ENCODE measurements around the gene ZNF524. TPM values are rescaled to one million over a fixed set of nuclear protein-coding genes. Genes with fewer than 3 reads are reported as not detected.

The ZNF524 gene
- total RNA-seq, 3 donors from 2014 or later (not counting 1 experiment from before 2014, with no cell fraction given): 9.2 to 12.6 (median 12.5) TPM

- no peak for DNase-seq
- H3K4me1 ChIP-seq (ENCODE audit: control insufficient read depth, insufficient read depth, low read length): peaks cover 8% of the 10 kb centered on the region
- H3K27ac Mint-ChIP-seq: no peak overlapping the region
- H3K36me3 Mint-ChIP-seq: no peaks in the 10 kb centered on the region
- H3K27me3 ChIP-seq (ENCODE audit: control insufficient read depth, insufficient read depth, low read length): no peaks in the 10 kb centered on the region
- intact Hi-C loops (cut with micrococcal nuclease): no loop called here
- no peak for ATAC-seq
- H3K27me3 Mint-ChIP-seq (ENCODE audit: low read depth in 2 of 2): peaks cover 0 to 12% of the 10 kb centered on the region in 2 donors
- no peaks in the 10 kb centered on the region for H3K9me3 Mint-ChIP-seq
- H3K4me3 ChIP-seq (ENCODE audit: low read length): no peak overlapping the region
- WGBS (ENCODE audit: insufficient coverage): 97% methylated on average over 73 of the region's 73 CpGs
- no peak overlapping the region for H3K27ac ChIP-seq (ENCODE audit: low read length)
- no peaks in the 10 kb centered on the region for H3K9me3 ChIP-seq (ENCODE audit: control insufficient read depth, insufficient read depth, low read length)
- H3K36me3 ChIP-seq (ENCODE audit: control insufficient read depth, insufficient read depth, low read length): peaks cover 5% of the 10 kb centered on the region
- H3K4me1 Mint-ChIP-seq: no peaks in the 10 kb centered on the region
- H3K4me3 Mint-ChIP-seq: no peak overlapping the region
- no peak for TF ChIP-seq CTCF (IDR thresholded peaks at IDR 0.05)
Observed at GRCh38 chr19:55592391-55593090, 7.5 kb upstream of the ZNF524 start.

- Histone ChIP-seq H3K36me3 (ENCODE audit: control insufficient read depth, insufficient read depth, low read length) (peaks cover 5% of the 10 kb centered on the region), H3K4me3 (ENCODE audit: low read length) (no peak overlapping the region), H3K27ac (ENCODE audit: low read length) (no peak overlapping the region), H3K4me1 (ENCODE audit: control insufficient read depth, insufficient read depth, low read length) (peaks cover under 1% of the 10 kb centered on the region), H3K9me3 (ENCODE audit: control insufficient read depth, insufficient read depth, low read length) (no peaks in the 10 kb centered on the region), H3K27me3 (ENCODE audit: control insufficient read depth, insufficient read depth, low read length) (no peaks in the 10 kb centered on the region)
- Mint-ChIP-seq H3K27ac (no peak overlapping the region), H3K4me1 (peaks cover 0 to 3% of the 10 kb centered on the region in 2 donors), H3K36me3 (no peaks in the 10 kb centered on the region), H3K27me3 (ENCODE audit: low read depth in 2 of 2) (peaks cover 0 to 12% of the 10 kb centered on the region in 2 donors), H3K9me3 (no peaks in the 10 kb centered on the region), H3K4me3 (no peak overlapping the region)
- TF ChIP-seq CTCF (IDR thresholded peaks at IDR 0.05): no peak
- ATAC-seq (no peak), DNase-seq (no peak)
- 97% methylated on average over 68 of the region's 68 CpGs for WGBS (ENCODE audit: insufficient coverage)
- intact Hi-C loops (cut with micrococcal nuclease): no loop called here
Observed at GRCh38 chr19:55593096-55593772, 6.9 kb upstream of the ZNF524 start.

- H3K27ac ChIP-seq (ENCODE audit: low read length): no peak overlapping the region
- no peak for TF ChIP-seq CTCF (IDR thresholded peaks at IDR 0.05)
- H3K4me3 ChIP-seq (ENCODE audit: low read length): no peak overlapping the region
- ATAC-seq: no peak
- intact Hi-C loops (cut with micrococcal nuclease): no loop called here
- Mint-ChIP-seq H3K4me3 (no peak overlapping the region), H3K9me3 (no peaks in the 10 kb centered on the region), H3K36me3 (no peaks in the 10 kb centered on the region), H3K27ac (no peak overlapping the region), H3K4me1 (peaks cover 7 to 12% of the 10 kb centered on the region in 2 donors), H3K27me3 (ENCODE audit: low read depth in 2 of 2) (peaks cover 0 to 3% of the 10 kb centered on the region in 2 donors)
- no peaks in the 10 kb centered on the region for H3K27me3 ChIP-seq (ENCODE audit: control insufficient read depth, insufficient read depth, low read length)
- DNase-seq: no peak
- no peaks in the 10 kb centered on the region for H3K9me3 ChIP-seq (ENCODE audit: control insufficient read depth, insufficient read depth, low read length)
- H3K4me1 ChIP-seq (ENCODE audit: control insufficient read depth, insufficient read depth, low read length): peaks cover 7% of the 10 kb centered on the region
- peaks cover 5% of the 10 kb centered on the region for H3K36me3 ChIP-seq (ENCODE audit: control insufficient read depth, insufficient read depth, low read length)
- over 99% methylated on average over 3 of the region's 4 CpGs for WGBS (ENCODE audit: insufficient coverage)
Observed at GRCh38 chr19:55594996-55595545, 5.0 kb upstream of the ZNF524 start.
